HFF-Myc (cell line): ENCODE results near the gene RAP1GDS1.

Source experiments
- DNase-seq: peaks from one replicate; pipeline ENCODE4 v3.0.0-alpha.2; 2011; ENCODE audit warnings: low read depth; ENCODE audit errors: extremely low read depth
- H3K4me3 ChIP-seq: replicated peaks from 2 replicates; pipeline ENCODE4 v1.5.1; 2011; ENCODE audit warnings: low read depth, mild to moderate bottlenecking, control low read depth, low read length
- TF ChIP-seq, protein P1 (sequence below): IDR thresholded peaks from 2 replicates; pipeline ENCODE4 v1.5.1; 2012; ENCODE audit warnings: mild to moderate bottlenecking, low read depth, low read length, control low read depth; ENCODE audit errors: missing control alignments

Gene RAP1GDS1

DNA sequence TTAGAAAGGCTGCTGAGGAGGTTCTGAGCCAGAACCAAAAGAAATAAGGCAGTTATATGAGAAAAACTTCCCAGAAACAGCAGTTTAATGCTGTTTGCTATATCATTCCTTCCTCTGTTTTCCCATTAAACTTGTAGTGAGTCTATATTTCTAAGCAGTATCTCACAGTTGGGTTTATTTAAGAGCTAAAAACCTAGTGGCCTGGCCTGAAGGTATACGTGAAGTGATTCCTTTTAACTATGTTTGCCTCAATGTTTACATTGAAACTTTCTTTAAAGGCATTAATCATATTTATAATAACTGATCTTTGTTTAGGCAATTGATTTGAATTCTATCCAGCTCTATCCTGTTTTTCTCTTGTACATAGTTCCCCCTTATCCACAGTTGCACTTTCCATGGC, 19.1 kb upstream of the RAP1GDS1 start:
- TF ChIP-seq, protein P1, sequence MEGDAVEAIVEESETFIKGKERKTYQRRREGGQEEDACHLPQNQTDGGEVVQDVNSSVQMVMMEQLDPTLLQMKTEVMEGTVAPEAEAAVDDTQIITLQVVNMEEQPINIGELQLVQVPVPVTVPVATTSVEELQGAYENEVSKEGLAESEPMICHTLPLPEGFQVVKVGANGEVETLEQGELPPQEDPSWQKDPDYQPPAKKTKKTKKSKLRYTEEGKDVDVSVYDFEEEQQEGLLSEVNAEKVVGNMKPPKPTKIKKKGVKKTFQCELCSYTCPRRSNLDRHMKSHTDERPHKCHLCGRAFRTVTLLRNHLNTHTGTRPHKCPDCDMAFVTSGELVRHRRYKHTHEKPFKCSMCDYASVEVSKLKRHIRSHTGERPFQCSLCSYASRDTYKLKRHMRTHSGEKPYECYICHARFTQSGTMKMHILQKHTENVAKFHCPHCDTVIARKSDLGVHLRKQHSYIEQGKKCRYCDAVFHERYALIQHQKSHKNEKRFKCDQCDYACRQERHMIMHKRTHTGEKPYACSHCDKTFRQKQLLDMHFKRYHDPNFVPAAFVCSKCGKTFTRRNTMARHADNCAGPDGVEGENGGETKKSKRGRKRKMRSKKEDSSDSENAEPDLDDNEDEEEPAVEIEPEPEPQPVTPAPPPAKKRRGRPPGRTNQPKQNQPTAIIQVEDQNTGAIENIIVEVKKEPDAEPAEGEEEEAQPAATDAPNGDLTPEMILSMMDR = no peak
- DNase-seq = no peak
- H3K4me3 ChIP-seq = no peak overlapping the region

DNA sequence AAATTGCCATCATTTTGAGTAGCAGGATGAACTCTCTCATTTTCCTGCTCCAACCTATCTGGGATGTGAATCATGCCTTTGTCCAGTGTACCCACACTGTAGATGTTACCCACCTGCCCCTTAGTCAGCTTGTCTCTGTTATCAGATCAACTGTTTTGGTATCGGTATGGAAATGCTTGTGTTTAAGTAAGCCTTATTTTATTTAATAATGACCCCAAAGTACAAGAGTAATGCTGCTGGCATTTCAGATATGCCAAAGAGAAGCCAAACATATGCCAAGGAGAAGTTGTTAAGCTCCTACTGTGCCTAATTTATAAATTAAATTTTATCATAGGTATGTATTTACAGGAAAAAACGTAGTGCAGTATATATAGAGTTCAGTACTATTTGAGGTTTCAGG, 18.6 kb upstream of the RAP1GDS1 start:
- TF ChIP-seq, protein P1 = no peak
- H3K4me3 ChIP-seq = no peak overlapping the region
- DNase-seq = no peak

DNA sequence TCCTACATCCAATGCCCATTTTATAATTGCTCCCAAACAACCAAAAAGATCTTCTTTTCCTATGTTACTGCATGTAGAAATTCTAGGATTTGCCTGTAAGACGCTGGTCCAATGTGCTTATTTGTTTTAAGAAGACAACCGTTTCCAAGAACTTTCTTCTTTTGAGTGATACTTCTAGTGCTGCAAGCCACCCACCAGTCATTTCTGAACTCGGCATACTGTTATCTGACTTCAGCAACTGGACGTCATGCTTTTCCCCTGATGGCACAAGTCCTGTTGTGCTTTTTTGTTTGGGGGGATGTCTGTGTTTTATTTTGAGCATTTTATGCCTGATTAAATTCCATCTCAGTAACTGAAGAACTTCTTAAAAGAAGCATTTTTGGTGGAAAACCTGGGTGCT, 16.0 kb upstream of the RAP1GDS1 start:
- no peak overlapping the region for H3K4me3 ChIP-seq
- no peak for DNase-seq
- TF ChIP-seq, protein P1 = no peak

DNA sequence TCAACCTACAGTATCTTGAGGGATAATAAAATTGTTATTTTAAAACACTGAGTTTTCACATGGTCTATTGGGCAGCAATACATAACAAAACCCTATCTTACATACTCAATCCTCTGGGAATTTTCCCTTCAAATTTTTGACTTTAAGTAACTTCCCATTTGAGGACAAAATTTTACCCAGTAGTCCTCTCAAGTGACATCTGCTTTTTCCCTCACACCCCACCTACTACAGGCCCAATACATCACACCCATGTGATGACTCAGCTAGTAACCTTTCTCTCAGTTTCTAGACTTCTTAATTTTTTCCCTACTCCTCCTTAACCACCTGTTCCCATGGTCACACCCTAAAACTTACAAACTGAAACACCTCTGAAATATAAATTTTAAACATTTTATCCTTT, 12.2 kb upstream of the RAP1GDS1 start:
- DNase-seq = no peak
- TF ChIP-seq, protein P1 = no peak
- H3K4me3 ChIP-seq = no peak overlapping the region

DNA sequence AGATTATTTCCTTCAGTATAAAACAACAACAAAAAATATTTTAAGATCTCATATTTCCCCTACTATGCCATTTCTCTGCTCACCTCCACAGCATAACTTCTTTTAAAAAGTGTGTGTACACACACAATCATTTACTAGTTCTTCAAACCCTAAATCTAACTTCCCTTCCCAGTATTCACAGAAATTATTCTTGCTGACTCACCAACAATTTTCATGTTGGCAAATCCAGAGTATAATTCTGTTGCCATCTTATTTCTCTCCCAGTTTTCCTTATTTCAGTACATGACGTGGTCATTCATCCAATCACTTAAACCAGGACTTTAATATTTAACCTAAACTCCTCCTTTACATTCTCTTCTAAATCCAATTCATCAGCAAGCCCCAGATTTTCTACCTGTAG, 11.4 kb upstream of the RAP1GDS1 start:
- TF ChIP-seq, protein P1 = no peak
- no peak for DNase-seq
- no peak overlapping the region for H3K4me3 ChIP-seq

DNA sequence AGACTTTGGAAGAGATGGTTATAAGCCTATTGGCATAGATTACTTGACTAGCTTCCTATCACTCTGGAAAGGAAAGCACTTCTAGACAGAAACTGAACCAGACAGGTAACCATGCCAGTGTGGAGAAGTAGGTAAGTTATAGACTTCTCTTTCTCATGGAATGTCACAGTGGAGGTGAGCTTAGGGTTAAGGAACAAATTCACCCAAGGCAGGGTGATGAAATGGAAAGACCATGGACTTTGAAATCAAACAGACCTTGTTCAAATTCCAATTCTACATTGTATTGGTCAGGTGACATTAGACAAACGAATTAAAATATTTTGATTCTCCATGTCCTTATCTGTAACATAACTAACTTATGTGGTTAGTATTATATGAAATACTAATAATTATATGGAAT, 7.7 kb upstream of the RAP1GDS1 start:
- H3K4me3 ChIP-seq = no peak overlapping the region
- TF ChIP-seq, protein P1 = no peak
- no peak for DNase-seq

DNA sequence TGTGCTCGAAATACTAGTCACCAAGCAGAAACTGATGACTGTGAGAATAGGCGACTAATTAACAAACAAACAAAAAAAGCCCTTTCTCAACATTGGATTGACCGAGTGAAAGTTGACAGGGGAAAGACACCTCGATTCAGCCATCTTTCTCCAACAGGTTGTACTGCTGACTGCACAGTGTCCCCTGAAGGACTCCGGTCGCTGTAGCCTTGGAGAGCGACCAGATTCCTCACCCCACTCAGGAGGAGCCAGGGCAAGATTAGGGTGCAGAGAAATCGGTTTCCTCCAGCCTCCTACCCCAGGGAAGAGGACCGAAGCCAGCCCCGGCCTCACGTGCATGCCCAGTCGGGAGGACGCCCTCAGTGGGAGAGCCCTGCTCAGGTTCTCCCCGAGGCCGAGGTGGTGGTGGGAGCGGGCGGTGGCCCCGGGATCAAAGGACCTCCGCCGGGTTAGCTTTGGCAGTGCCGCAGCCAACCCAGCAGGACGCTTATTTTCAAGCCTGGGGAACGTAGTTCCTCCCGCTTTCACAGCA, 1.1 kb upstream of the RAP1GDS1 start:
- DNase-seq = no peak
- TF ChIP-seq, protein P1 = no peak
- peak overlapping the region; percentile 88 for H3K4me3 ChIP-seq
